NCI-H1105 (cell line): ENCODE results near the gene PSD2.

Experiments
- DNase-seq: peaks from one replicate; lab custom pipeline; 2025; lab: John Stamatoyannopoulos, UW

The PSD2 gene

GRCh38 chr5:139880416-139881142 lies 85.0 kb downstream of the PSD2 start:
- no peak for DNase-seq

DNA sequence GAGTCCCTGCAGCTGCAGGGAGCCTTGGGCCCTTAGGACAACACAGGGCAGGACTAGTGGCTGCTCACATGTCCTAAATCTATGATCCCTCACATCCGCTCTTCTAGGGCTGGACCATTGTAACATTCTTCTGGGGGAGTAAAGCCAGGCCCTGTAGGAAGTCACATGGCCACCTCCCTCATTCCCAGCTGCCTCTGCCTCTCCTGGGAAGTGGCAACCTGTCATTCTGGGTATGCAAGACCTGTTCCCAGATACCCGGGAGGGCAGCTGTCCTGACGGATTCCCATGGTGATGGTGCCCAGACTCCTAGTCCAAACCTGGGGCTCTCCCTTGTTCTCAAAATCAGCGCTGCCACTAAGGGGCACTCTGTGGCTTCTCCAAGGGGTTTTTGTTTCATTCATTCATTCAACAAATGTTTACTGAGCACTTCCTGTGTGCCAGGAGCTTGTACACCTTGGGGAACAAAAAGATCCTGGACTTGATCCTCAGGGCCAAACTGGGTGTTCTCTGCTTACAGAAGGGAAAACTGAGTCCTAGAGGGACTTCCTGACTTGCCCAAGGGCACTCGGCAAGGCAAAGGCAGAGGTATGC lies 85.6 kb downstream of the PSD2 start:
- no peak for DNase-seq

DNA sequence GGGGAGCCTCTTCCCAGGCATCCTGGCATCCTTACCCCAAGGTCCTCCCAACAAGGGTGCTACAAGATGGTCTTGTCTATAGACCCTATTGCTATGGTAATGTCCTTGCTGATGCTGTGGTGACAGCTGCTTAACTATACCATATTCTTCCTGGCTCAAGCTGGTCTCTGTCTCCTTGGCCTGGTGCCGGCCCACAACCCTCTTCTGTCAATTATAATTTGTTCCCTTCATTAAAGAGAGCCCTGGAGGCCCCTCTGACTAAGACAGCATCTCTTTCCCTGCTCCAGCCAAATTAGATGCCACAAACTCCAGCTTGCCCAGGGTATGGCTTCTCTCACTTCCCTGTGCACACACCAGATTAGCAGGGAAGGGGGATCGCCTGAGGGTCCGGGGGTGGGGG lies 86.7 kb downstream of the PSD2 start:
- no peak for DNase-seq

DNA sequence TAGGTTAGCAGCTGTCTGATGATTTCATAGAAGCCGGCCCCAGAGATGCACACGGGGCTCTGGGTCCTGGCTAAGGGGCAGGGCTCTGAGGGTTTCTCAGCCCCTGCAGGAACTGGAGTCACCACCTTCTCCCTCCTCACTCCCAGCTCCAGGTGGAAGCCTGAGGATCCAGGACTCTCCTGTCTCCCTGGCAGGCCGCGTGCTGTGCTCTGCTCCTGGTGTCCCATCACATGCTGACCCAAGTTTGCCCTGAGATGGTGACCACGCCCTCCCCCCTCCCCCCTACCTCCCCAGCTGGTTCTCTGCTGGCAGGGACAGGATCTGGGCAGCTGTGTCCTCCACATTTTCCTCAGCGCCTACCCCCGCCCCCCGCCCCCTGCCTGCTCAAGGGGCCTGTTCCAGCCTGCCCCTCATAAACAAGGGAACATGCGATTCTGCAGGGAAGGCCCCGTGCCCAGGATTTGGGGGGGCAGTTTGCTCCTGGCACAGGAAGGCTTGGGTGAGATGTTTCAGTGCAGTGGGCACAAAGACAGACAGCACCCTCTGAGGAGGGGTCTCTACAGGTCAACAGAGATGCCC lies 87.4 kb downstream of the PSD2 start:
- peak; percentile 64 for DNase-seq

GRCh38 chr5:139884144-139884543 lies 88.5 kb downstream of the PSD2 start:
- DNase-seq: no peak

DNA sequence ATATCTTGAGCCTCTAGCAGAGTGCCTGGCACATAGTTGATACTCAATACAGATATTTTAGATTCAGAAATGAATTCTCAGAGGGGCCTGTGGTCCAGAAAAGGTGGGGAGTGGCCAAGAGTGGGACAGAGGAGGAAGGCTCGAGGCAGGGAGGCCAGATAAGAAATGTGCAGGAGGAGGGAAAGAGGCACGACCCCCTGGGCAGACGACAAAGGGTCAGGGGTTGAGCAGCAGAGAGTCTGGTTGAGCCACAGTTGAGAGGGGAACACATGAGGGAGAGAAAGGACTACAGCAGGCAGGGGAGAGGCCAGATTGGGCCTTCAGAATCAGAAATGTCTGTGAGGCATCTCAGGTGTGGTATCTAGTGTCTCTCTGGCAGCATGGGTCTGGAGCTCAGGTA lies 89.1 kb downstream of the PSD2 start:
- DNase-seq: no peak

- no peak for DNase-seq
Measured at GRCh38 chr5:139885172-139885856, 89.7 kb downstream of the PSD2 start.

GRCh38 chr5:139885857-139886208 lies 90.2 kb downstream of the PSD2 start:
- no peak for DNase-seq

- DNase-seq: no peak
Measured at GRCh38 chr5:139886213-139886612, 90.6 kb downstream of the PSD2 start.

- no peak for DNase-seq
Measured at GRCh38 chr5:139888370-139888769, 92.8 kb downstream of the PSD2 start.

GRCh38 chr5:139889410-139889809 lies 93.8 kb downstream of the PSD2 start:
- no peak for DNase-seq

DNA sequence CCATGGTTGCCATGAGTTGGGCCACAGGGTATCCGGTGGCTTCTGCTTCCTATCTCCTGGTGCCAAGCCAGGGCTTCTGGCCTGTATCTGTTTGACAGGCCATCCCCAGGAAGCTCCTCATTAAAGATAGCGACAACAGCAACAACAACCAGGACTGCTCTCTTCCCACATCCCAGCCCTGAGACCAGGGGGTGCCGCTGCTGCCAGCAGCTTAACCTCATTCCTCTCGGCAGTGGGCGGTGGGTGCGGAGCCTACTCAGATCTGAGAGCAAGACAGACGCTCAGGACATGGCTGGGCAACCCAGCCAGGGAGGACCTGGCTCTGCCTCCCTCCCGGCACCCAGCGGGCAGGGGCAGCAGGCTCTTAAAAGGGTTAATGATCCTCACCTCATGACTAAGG lies 98.3 kb downstream of the PSD2 start:
- DNase-seq: no peak
